B cell (primary cell): ENCODE measurements around the gene LCE3C.

ENCODE experiments used
- CTCF ChIP-seq: fragments of 200-600 bp; IDR thresholded peaks from one replicate; pipeline ENCODE4 v1.8.0; 2022; ENCODE audit warnings: antibody characterized with exemption, mild to moderate bottlenecking
- EZH2 ChIP-seq: IDR thresholded peaks from 2 replicates; pipeline ENCODE4 v1.6.1; 2012; ENCODE audit warnings: borderline replicate concordance, low read depth, mild to moderate bottlenecking, moderate library complexity, low read length; ENCODE audit not compliant: insufficient read depth, poor library complexity, severe bottlenecking

GRCh38 chr1:152640351-152640750 is 40.3 kb downstream of the LCE3C start:
- no peak for TF ChIP-seq CTCF
- no peak for TF ChIP-seq EZH2
